ENCODE data around the gene OR7G3.

Gene OR7G3

DNA sequence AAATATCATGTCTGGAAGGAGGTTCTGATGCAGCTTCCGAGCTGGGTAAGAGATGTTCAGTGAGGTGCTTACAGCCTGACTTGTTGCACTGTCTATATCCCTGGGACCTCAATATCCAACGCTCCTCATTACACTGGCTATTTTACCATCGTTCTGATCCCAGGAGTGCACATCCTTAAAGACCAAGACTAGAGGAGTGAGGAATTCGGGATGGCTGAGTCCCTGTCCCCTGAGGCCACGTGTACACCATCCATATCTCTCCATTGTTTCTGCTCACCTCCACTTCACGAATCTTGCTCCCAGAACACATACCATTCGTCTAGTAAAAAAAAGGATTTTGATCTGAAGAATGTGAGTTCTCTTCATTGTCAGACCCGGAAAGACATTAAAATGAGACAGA, 19.4 kb downstream of the OR7G3 start, which contains the start of gene OR7G2:
Gene OR7G2 (minus strand): TSS at position 101 of the 400 bp plus-strand sequence. CDS start 4,232 bp downstream, outside the sequence.
- DNase-seq (ENCODE audit: low read depth) = no peak

DNA sequence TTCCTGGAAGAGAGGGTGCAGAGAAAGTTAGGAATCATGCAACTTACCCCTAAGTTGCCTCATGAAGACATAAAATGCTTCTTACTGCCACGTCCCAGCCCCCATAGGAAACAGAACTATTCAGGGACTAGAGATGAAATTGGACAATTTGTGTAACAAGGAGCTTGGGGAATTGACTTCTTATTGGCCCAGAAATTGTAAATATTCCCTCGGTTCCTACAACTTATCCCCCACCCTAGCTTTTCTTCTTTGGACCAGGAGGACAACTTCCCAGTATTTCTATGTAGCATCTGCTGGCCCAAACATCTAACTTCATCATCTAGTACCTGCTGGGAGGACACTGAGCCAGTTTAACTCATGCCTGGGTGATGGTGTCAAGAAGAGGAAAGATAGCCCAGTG, 40.0 kb downstream of the OR7G3 start, which contains the start of gene OR1M1:
Gene OR1M1 (plus strand): TSS at position 301 of the 400 bp plus-strand sequence. CDS start 6,184 bp downstream, outside the sequence.
- no peak for DNase-seq (ENCODE audit: low read depth)

DNA sequence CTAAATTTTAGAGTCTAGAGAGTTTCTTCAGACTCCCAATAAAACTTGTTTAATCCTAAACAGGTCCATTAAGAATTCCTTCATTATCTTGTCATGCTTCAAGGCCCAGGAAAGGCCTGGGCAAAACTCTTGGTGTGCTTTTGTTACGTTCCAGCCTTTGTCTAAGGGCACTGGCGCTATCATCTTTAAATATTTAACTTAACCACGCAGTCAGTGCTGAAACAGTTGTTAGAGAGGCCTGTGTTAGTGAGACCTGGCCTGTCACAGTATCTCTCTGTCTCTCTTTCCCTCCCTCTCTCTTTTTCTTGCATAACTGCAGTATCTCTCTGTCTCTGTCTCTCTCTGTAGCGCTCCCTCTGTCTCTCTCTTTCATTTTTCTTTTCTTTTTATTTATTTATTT, 48.1 kb downstream of the OR7G3 start:
- no peak for DNase-seq (ENCODE audit: low read depth)

DNA sequence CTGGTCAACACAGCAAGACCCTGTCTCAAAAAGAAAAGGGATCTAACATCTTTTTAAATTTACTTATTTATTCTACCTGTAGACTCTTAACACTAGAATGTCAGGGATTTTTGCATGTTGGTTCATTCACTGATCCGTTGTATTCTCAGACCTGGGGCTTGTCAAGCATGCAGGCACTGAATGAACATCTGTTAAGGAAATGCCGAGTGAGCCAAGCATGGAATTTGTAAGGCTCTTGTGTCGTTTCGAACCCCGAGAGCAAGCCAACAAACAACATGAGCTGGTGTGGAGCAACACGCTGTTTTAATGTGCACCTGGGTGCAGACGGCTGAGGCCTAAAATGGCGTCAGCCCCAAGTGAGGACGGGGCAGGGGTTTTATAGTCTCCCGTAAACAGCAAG, 49.8 kb downstream of the OR7G3 start:
- DNase-seq (ENCODE audit: low read depth) = no peak
